Adrenal gland (tissue), 5 donors: ENCODE results near the gene MTCL3.

Source experiments
- POLR2A ChIP-seq, 2 donors: fragments of 450-650 bp; IDR thresholded peaks; one replicate each; pipeline ENCODE4 v1.6.1; 2017; ENCODE audit warnings: antibody characterized with exemption in 2 of 2, mild to moderate bottlenecking in 2 of 2, moderate library complexity in 1 of 2
- TF ChIP-seq, protein P1 (sequence below), 6 experiments: fragments of 450-650 bp in 4 of 6; fragments of 200-600 bp in 2 of 6; sonication (generic) in 1 of 6; IDR thresholded peaks; 1 replicate in 5 of 6; 2 replicates in 1 of 6; pipeline versions ENCODE4 v1.5.1 to v1.8.0; 2016 to 2021; ENCODE audit warnings: antibody characterized with exemption in 6 of 6, mild to moderate bottlenecking in 2 of 6, moderate library complexity in 1 of 6
- donor health status: DM: no; HTN: no; CAD: no.

DNA sequence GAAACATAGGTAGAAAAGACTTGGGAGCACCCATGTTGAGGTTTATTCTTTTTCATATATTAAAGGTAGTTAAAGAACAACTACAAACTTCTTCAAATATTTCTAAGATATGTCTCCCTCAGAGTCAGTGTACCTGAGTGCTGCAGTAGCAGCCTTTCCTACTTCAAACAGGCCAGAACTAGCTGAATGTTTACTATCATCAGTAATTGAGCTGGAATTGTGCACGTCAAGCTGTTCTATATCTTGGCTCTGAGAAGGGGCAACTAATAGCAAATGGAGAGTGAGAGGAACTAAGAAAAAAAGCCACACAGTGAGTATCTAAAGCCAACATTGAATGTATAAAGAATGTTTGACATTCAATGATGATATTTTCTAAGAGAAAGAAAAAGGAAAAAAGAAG is 21.7 kb downstream of the MTCL3 start:
- TF ChIP-seq, protein P1, sequence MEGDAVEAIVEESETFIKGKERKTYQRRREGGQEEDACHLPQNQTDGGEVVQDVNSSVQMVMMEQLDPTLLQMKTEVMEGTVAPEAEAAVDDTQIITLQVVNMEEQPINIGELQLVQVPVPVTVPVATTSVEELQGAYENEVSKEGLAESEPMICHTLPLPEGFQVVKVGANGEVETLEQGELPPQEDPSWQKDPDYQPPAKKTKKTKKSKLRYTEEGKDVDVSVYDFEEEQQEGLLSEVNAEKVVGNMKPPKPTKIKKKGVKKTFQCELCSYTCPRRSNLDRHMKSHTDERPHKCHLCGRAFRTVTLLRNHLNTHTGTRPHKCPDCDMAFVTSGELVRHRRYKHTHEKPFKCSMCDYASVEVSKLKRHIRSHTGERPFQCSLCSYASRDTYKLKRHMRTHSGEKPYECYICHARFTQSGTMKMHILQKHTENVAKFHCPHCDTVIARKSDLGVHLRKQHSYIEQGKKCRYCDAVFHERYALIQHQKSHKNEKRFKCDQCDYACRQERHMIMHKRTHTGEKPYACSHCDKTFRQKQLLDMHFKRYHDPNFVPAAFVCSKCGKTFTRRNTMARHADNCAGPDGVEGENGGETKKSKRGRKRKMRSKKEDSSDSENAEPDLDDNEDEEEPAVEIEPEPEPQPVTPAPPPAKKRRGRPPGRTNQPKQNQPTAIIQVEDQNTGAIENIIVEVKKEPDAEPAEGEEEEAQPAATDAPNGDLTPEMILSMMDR (IDR thresholded peaks at IDR 0.05), result no peak
- TF ChIP-seq POLR2A (IDR thresholded peaks at IDR 0.05), result no peak
